IMR-90 (cell line): ENCODE results near the gene MPL. TPM values are rescaled to one million over a fixed set of nuclear protein-coding genes. Genes with fewer than 3 reads are reported as not detected.
A peak's percentile ranks its signal among the peaks of the same experiment; 100 is the strongest.

Experiments used
- ATAC-seq: fragments of 200-7000 bp; cut with Tn5 transposase; 2 replicates; pipeline ENCODE4 v1.9.1; 2020; ENCODE audit warnings: low read depth, mild to moderate bottlenecking, moderate library complexity
- BruUV-seq: library from RNA; stranded (reverse); fragments of 400-500 nt; replicated peaks from 2 replicates; lab custom pipeline; 2021; lab: Mats Ljungman, UMichigan
- CTCF ChIA-PET: fragments of 300-600 bp; formaldehyde crosslinking; extraction: SDS; loops from one replicate; lab custom pipeline; 2021; ENCODE audit warnings: antibody characterized with exemption; lab: Yijun Ruan, JAX
- POLR2A ChIA-PET: fragments of 300-600 bp; sonication (Branson Sonifier 250); formaldehyde crosslinking; loops from one replicate; lab custom pipeline; 2022; ENCODE audit warnings: antibody characterized with exemption; ENCODE audit not compliant: unreplicated experiment; lab: Charles Lee
- DNase-seq: peaks from one replicate; pipeline ENCODE4 v3.0.0; 2013
- H2AFZ ChIP-seq: replicated peaks from 2 replicates; pipeline ENCODE3; 2013; ENCODE audit warnings: low read length, mild to moderate bottlenecking; ENCODE audit not compliant: poor library complexity
- H2AK5ac ChIP-seq: 2 replicates; pipeline ENCODE4 v1.6.1; 2013; ENCODE audit warnings: low read depth, low read length, inconsistent platforms
- H2AK9ac ChIP-seq: replicated peaks from 2 replicates; pipeline ENCODE3; 2013; ENCODE audit warnings: mild to moderate bottlenecking, low read depth, low read length, moderate library complexity; ENCODE audit not compliant: poor library complexity
- H2BK120ac ChIP-seq: 2 replicates; pipeline ENCODE4 v1.6.1; 2013; ENCODE audit warnings: low read depth, low read length, inconsistent platforms
- H2BK15ac ChIP-seq: 3 replicates; pipeline ENCODE4 v1.6.1; 2013; ENCODE audit warnings: low read depth, low read length, inconsistent platforms
- H2BK20ac ChIP-seq: 2 replicates; pipeline ENCODE4 v1.6.1; 2013; ENCODE audit warnings: low read depth, mild to moderate bottlenecking, inconsistent platforms, low read length, moderate library complexity
- H2BK5ac ChIP-seq: 2 replicates; pipeline ENCODE4 v1.6.1; 2013; ENCODE audit warnings: mild to moderate bottlenecking, low read depth, low read length, inconsistent platforms; ENCODE audit not compliant: poor library complexity, severe bottlenecking
- H3K14ac ChIP-seq: replicated peaks from 2 replicates; pipeline ENCODE4 v1.6.1; 2013; ENCODE audit warnings: low read depth, low read length, inconsistent platforms
- H3K18ac ChIP-seq: 2 replicates; pipeline ENCODE4 v1.6.1; 2013; ENCODE audit warnings: low read depth, low read length, control low read depth
- H3K23ac ChIP-seq: 2 replicates; pipeline ENCODE4 v1.6.1; 2013; ENCODE audit warnings: low read depth, low read length, inconsistent platforms
- H3K27ac ChIP-seq: 2 replicates; pipeline ENCODE4 v1.5.1; 2013; ENCODE audit warnings: mild to moderate bottlenecking, control low read depth, low read length; ENCODE audit not compliant: insufficient read depth
- H3K27me3 ChIP-seq: 2 replicates; pipeline ENCODE4 v1.6.1; 2013; ENCODE audit warnings: low read length; ENCODE audit not compliant: control insufficient read depth, insufficient read depth
- H3K36me3 ChIP-seq: 2 replicates; pipeline ENCODE4 v1.6.1; 2013; ENCODE audit warnings: low read length, mixed read lengths; ENCODE audit not compliant: control insufficient read depth, insufficient read depth
- H3K4ac ChIP-seq: 2 replicates; pipeline ENCODE4 v1.6.1; 2013; ENCODE audit warnings: low read depth, low read length, inconsistent platforms
- H3K4me1 ChIP-seq: 2 replicates; pipeline ENCODE4 v1.6.1; 2013; ENCODE audit warnings: low read length, mixed read lengths; ENCODE audit not compliant: control insufficient read depth, insufficient read depth
- H3K4me2 ChIP-seq: 2 replicates; pipeline ENCODE4 v1.6.1; 2013; ENCODE audit warnings: low read depth, mild to moderate bottlenecking, control low read depth, low read length, moderate library complexity
- H3K4me3 ChIP-seq: 2 replicates; pipeline ENCODE4 v1.5.1; 2013; ENCODE audit warnings: low read depth, mild to moderate bottlenecking, control low read depth, low read length, moderate library complexity; ENCODE audit not compliant: insufficient read depth
- H3K56ac ChIP-seq: 2 replicates; pipeline ENCODE4 v1.6.1; 2013; ENCODE audit warnings: low read length, inconsistent platforms; ENCODE audit not compliant: insufficient read depth; ENCODE audit errors: extremely low read depth
- H3K79me1 ChIP-seq, 2 experiments: 2 replicates each; pipeline ENCODE4 v1.6.1; 2013; ENCODE audit warnings: low read length in 2 of 2, inconsistent platforms in 1 of 2, low read depth in 1 of 2
- H3K9ac ChIP-seq: 2 replicates; pipeline ENCODE4 v1.6.1; 2013; ENCODE audit warnings: low read depth, low read length, control low read depth
- H3K9me1 ChIP-seq: 2 replicates; pipeline ENCODE4 v1.6.1; 2013; ENCODE audit warnings: low read length, inconsistent platforms; ENCODE audit not compliant: insufficient read depth
- H3K9me3 ChIP-seq: 2 replicates; pipeline ENCODE4 v1.6.1; 2013; ENCODE audit warnings: low read length; ENCODE audit not compliant: control insufficient read depth, insufficient read depth
- H4K20me1 ChIP-seq: 2 replicates; pipeline ENCODE4 v1.6.1; 2013; ENCODE audit warnings: low read length, inconsistent platforms; ENCODE audit not compliant: insufficient read depth
- H4K5ac ChIP-seq: 2 replicates; pipeline ENCODE4 v1.6.1; 2013; ENCODE audit warnings: mild to moderate bottlenecking, low read depth, low read length, control low read depth
- H4K8ac ChIP-seq, 2 experiments: 2 replicates each; pipeline ENCODE4 v1.6.1; 2013; ENCODE audit warnings: low read depth in 2 of 2, low read length in 2 of 2, control low read depth in 1 of 2, inconsistent platforms in 1 of 2
- H4K91ac ChIP-seq: 2 replicates; pipeline ENCODE4 v1.6.1; 2013; ENCODE audit warnings: low read depth, low read length, inconsistent platforms; ENCODE audit not compliant: insufficient read depth
- BHLHE40 ChIP-seq: fragments of 150-350 bp; IDR thresholded peaks from 2 replicates; pipeline ENCODE4 v1.6.1; 2016; ENCODE audit warnings: mild to moderate bottlenecking, low read depth, low read length
- CEBPB ChIP-seq: IDR thresholded peaks from 2 replicates; pipeline ENCODE4 v1.6.1; 2012; ENCODE audit warnings: low read depth, low read length, improper control_type of control experiment
- CTCF ChIP-seq: conservative IDR thresholded peaks from 2 replicates; pipeline ENCODE4 v1.5.1; 2012; ENCODE audit warnings: mild to moderate bottlenecking, low read depth, low read length, improper control_type of control experiment
- FOS ChIP-seq: fragments of 150-350 bp; IDR thresholded peaks from 2 replicates; pipeline ENCODE4 v1.6.1; 2016; ENCODE audit warnings: low read depth, low read length
- MAFK ChIP-seq: IDR thresholded peaks from 2 replicates; pipeline ENCODE4 v1.6.1; 2012; ENCODE audit warnings: low read depth, low read length, improper control_type of control experiment
- MXI1 ChIP-seq: IDR thresholded peaks from 2 replicates; pipeline ENCODE4 v1.6.1; 2012; ENCODE audit warnings: low read depth, mild to moderate bottlenecking, low read length, moderate library complexity, borderline replicate concordance
- NFE2L2 ChIP-seq: fragments of 150-350 bp; IDR thresholded peaks from 2 replicates; pipeline ENCODE4 v1.6.1; 2016; ENCODE audit warnings: low read depth, mild to moderate bottlenecking, low read length
- RAD21 ChIP-seq: IDR thresholded peaks from 2 replicates; pipeline ENCODE4 v1.6.1; 2012; ENCODE audit warnings: low read length, improper control_type of control experiment
- RCOR1 ChIP-seq: IDR thresholded peaks from 2 replicates; pipeline ENCODE4 v1.6.1; 2012; ENCODE audit warnings: mild to moderate bottlenecking, low read length, improper control_type of control experiment; ENCODE audit not compliant: insufficient replicate concordance
- SMC3 ChIP-seq: fragments of 150-350 bp; IDR thresholded peaks from 2 replicates; pipeline ENCODE4 v1.6.1; 2016; ENCODE audit warnings: low read depth, mild to moderate bottlenecking, antibody characterized with exemption, low read length, moderate library complexity
- WGBS, 2 experiments: methylation state at CpG; one replicate each; pipeline versions ENCODE4 v1.1.5 to v1.1.7; 2013; ENCODE audit warnings: missing lambda C conversion rate in 2 of 2; ENCODE audit not compliant: insufficient read length in 1 of 2; ENCODE audit errors: extremely low coverage in 2 of 2; 5-methylcytosine and 5-hydroxymethylcytosine counted together
- dilution Hi-C: fragments of 300-500 bp; cut with HindIII; formaldehyde crosslinking; loops from one replicate; pipeline ENCODE4 v1.14.3; 2018; ENCODE audit warnings: low sequenced_read_pairs; ENCODE audit not compliant: unreplicated experiment
- in situ Hi-C: fragments of 300-500 bp; cut with MboI; formaldehyde crosslinking; loops from 3 replicates; pipeline ENCODE4 v1.14.3; 2019; ENCODE audit warnings: low sequenced_read_pairs, inconsistent platforms, mixed read lengths
- intact Hi-C: fragments of 100-400 bp; cut with micrococcal nuclease; formaldehyde crosslinking; loops from 2 replicates; pipeline ENCODE4 v1.10.0; 2022
- polyA plus RNA-seq, 3 experiments: library from polyadenylated mRNA; depleted of rRNA; stranded (reverse); fragments of >200 nt; gene quantifications; 2 replicates each; pipeline ENCODE4 v1.2.3, GENCODE V29; 2012; ENCODE audit warnings: low replicate concordance in 1 of 3
- total RNA-seq: library from RNA; depleted of rRNA; stranded (reverse); fragments of >200 nt; gene quantifications from 2 replicates; pipeline ENCODE4 v1.2.3, GENCODE V29; 2012

The MPL gene
- total and polyA plus RNA-seq, 2 of the 4 experiments (the other 2 are of a cell fraction), result 0.12 TPM; not detected in 1

DNA sequence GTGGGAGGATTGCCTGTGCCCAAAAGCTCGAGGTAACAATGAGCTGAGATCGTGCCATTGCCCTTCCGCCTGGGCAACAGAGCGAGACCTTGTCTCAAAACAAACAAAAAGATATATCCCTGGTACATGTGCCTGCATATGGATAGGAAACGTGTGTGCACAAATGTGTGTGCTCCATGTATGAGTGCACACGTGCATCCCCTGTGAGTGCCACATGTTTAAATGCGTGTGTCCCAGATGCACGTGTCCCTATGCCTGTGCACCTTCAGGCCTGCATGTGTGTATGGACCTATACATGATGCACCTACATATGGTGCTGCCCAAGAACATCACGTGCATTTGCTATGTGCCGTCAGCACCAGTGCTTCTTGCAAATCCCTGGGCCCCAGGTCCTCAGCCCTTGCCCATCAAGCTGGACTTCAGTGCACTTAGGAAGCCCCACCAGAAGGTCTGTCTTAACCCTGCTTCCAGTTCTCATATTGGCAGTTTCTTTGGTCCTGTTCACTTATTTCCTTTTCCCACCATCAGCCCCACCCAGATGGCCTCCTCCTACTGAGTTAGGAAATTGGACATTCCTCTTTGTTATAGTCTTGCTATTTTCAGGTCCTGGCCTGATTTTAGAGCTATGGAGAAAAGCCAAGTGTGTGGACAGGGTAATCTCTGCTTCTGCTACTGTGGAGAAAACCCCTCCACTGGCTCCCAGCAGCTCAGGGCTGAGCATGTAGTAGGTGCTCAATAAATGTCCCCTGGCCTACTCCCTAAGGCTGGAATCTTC lies 21.5 kb upstream of the MPL start:
- BruUV-seq, result no TSS peak

More for the DNA sequence above, 21.5 kb upstream of the MPL start:
- dilution Hi-C loops, result no loop called here
- H3K18ac ChIP-seq, result no peak overlapping the region
- DNase-seq (no peak), ATAC-seq (no peak)
- no peak overlapping the region for H2BK120ac ChIP-seq
- H3K27ac ChIP-seq, result no peak overlapping the region
- 84% methylated on average over 10 of the region's 10 CpGs; no CpG with 5 or more reads in 1 of the 2 experiments for WGBS, 2 experiments
- H4K5ac ChIP-seq, result no peak overlapping the region
- H3K9me1 ChIP-seq, result peaks cover 3% of the 10 kb centered on the region; the same call in 1 of the 2 replicates
- no peak overlapping the region for H2AK5ac ChIP-seq
- no peak overlapping the region for H3K4me3 ChIP-seq
- no peak overlapping the region for H2AK9ac ChIP-seq
- no peak overlapping the region for H3K23ac ChIP-seq
- H2BK20ac ChIP-seq, result no peak overlapping the region
- ChIA-PET CTCF (interaction anchor here (0.6 kb wide), 1 partner anchor 38 kb away, joined by 3 read pairs; no protein-coding TSS in a partner anchor), POLR2A (no interaction called here)
- H3K79me1 ChIP-seq, result no peaks in the 10 kb centered on the region
- H3K4me2 ChIP-seq, result no peak overlapping the region
- H4K91ac ChIP-seq, result no peak overlapping the region
- no peak overlapping the region for H3K9ac ChIP-seq
- H3K56ac ChIP-seq, result no peak overlapping the region
- H3K27me3 ChIP-seq, result no peaks in the 10 kb centered on the region; the same call in 1 of the 2 replicates
- H3K4ac ChIP-seq, result no peak overlapping the region
- H3K14ac ChIP-seq, result no peak overlapping the region
- H4K20me1 ChIP-seq, result no peaks in the 10 kb centered on the region
- H3K4me1 ChIP-seq, result peaks cover 5% of the 10 kb centered on the region
- H3K36me3 ChIP-seq, result no peaks in the 10 kb centered on the region
- H2BK5ac ChIP-seq, result no peak overlapping the region
- H2BK15ac ChIP-seq, result no peak overlapping the region
- intact Hi-C loops, result no loop called here
- no peaks in the 10 kb centered on the region for H3K9me3 ChIP-seq
- TF ChIP-seq BHLHE40 (no peak), MAFK (no peak), RAD21 (no peak), RCOR1 (no peak), MXI1 (no peak), NFE2L2 (no peak), CEBPB (no peak), SMC3 (no peak), CTCF (no peak), FOS (no peak)
- H4K8ac ChIP-seq, result no peak overlapping the region
- in situ Hi-C loops, result no loop called here
- H2AFZ ChIP-seq, result peak overlapping the region; percentile 17
